ENCODE data around the gene STX10. TPM values are rescaled to one million over a fixed set of nuclear protein-coding genes. Genes with fewer than 3 reads are reported as not detected.

Gene STX10
- total and polyA plus RNA-seq, 2 of the 4 experiments (the other 2 are of a cell fraction): 64.9 to 82.0 TPM

DNA sequence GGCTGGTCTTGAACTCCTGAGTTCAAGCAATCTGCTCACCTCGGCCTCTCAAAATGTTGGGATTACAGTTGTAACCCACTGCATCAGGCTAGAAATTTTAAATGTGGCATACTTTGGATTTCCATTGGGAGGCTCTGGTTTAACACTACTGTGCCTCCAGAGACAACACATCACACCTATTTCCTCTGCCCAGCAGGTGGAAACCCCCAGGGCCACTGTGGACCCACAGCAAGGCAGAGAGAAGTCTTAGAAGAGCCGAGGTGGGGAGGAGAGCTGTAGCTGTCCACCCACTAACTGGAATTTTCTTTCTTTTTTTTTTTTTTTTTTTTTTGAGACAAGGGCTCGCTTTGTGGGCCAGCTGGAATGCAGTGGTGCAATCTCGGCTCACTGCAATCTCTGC, 39.4 kb upstream of the STX10 start:
- BruUV-seq (replicated peaks): no TSS peak
- no peak overlapping the region for H3K4me3 ChIP-seq (ENCODE audit: insufficient read depth, low read depth, low read length)
- H4K91ac ChIP-seq (ENCODE audit: insufficient read depth, low read depth, low read length): no peak overlapping the region
- no peak overlapping the region for H3K18ac ChIP-seq (ENCODE audit: low read depth, low read length)
- no peak overlapping the region for H2AFZ ChIP-seq (replicated peaks; ENCODE audit: low read length, poor library complexity)
- no peaks in the 10 kb centered on the region for H3K9me3 ChIP-seq (ENCODE audit: control insufficient read depth, insufficient read depth, low read length)
- CTCF ChIA-PET: no interaction called here
- no peak overlapping the region for H3K4me2 ChIP-seq (ENCODE audit: low read depth, low read length)
- no peak overlapping the region for H2BK120ac ChIP-seq (ENCODE audit: low read depth, low read length)
- no peak overlapping the region for H4K8ac ChIP-seq (ENCODE audit: low read depth in 2 of 2, low read length in 2 of 2)
- H3K27ac ChIP-seq (ENCODE audit: insufficient read depth, low read length): no peak overlapping the region
- in situ Hi-C loops (cut with MboI; ENCODE audit: low sequenced_read_pairs) (no loop called here), intact Hi-C loops (cut with micrococcal nuclease) (no loop called here), dilution Hi-C loops (cut with HindIII; ENCODE audit: low sequenced_read_pairs, unreplicated experiment) (no loop called here)
- TF ChIP-seq RCOR1 (IDR thresholded peaks at IDR 0.05; ENCODE audit: insufficient replicate concordance, low read length) (no peak), NFE2L2 (IDR thresholded peaks at IDR 0.05; ENCODE audit: low read depth, low read length) (no peak), FOS (IDR thresholded peaks at IDR 0.05; ENCODE audit: low read depth, low read length) (no peak)
- H2AK5ac ChIP-seq (ENCODE audit: low read depth, low read length): no peak overlapping the region
- no peak overlapping the region for H2BK5ac ChIP-seq (ENCODE audit: low read depth, low read length, poor library complexity, severe bottlenecking)
- no peaks in the 10 kb centered on the region for H3K27me3 ChIP-seq (ENCODE audit: control insufficient read depth, insufficient read depth, low read length)
- no peaks in the 10 kb centered on the region; a peak in 1 of 4 replicates for H3K79me1 ChIP-seq (ENCODE audit: low read depth in 1 of 2, low read length in 2 of 2)
- no peak overlapping the region for H3K56ac ChIP-seq (ENCODE audit: extremely low read depth, insufficient read depth, low read length)
- H3K9me1 ChIP-seq (ENCODE audit: insufficient read depth, low read length): no peaks in the 10 kb centered on the region
- H4K20me1 ChIP-seq (ENCODE audit: insufficient read depth, low read length): no peaks in the 10 kb centered on the region
- H3K4ac ChIP-seq (ENCODE audit: low read depth, low read length): no peak overlapping the region
- DNase-seq (no peak), ATAC-seq (ENCODE audit: low read depth) (no peak)
- no peak overlapping the region for H3K9ac ChIP-seq (ENCODE audit: low read depth, low read length)
- no peak overlapping the region; the same call in 2 of the 3 replicates for H2BK15ac ChIP-seq (ENCODE audit: low read depth, low read length)
- WGBS, 2 experiments (ENCODE audit: extremely low coverage in 2 of 2, insufficient read length in 1 of 2): no CpG with 5 or more reads among the region's 4 CpGs
- no peak overlapping the region for H3K14ac ChIP-seq (replicated peaks; ENCODE audit: low read depth, low read length)
- H4K5ac ChIP-seq (ENCODE audit: low read depth, low read length): no peak overlapping the region
- no peaks in the 10 kb centered on the region for H3K36me3 ChIP-seq (ENCODE audit: control insufficient read depth, insufficient read depth, low read length)
- H2BK20ac ChIP-seq (ENCODE audit: low read depth, low read length): no peak overlapping the region
- POLR2A ChIA-PET (ENCODE audit: unreplicated experiment): interaction anchor here (0.6 kb wide), 1 partner anchor 20 kb away, joined by 7 read pairs; no protein-coding TSS in a partner anchor
- no peak overlapping the region for H3K23ac ChIP-seq (ENCODE audit: low read depth, low read length)
- H2AK9ac ChIP-seq (replicated peaks; ENCODE audit: low read depth, low read length, poor library complexity): no peak overlapping the region
- H3K4me1 ChIP-seq (ENCODE audit: control insufficient read depth, insufficient read depth, low read length): no peaks in the 10 kb centered on the region

Data from IMR-90 (cell line).